ENCODE results near the gene PDLIM1. TPM values are rescaled to one million over a fixed set of nuclear protein-coding genes. Genes with fewer than 3 reads are reported as not detected.

The PDLIM1 gene
- total RNA-seq, 1 experiment from 2014 or later = 183 TPM

- in situ Hi-C loops (cut with HindIII; ENCODE audit: low pct_unique_long_range_greater_than_20kb, low sequenced_read_pairs) = no loop called here
- ATAC-seq (no peak), DNase-seq (ENCODE audit: low read depth, low spot score) (no peak)
- TF ChIP-seq TCF7L2 (IDR thresholded peaks at IDR 0.05; ENCODE audit: low read depth, low read length) (no peak), CTCF (IDR thresholded peaks at IDR 0.05) (no peak), POLR2AphosphoS5 (IDR thresholded peaks at IDR 0.05; ENCODE audit: low read depth, low read length) (no peak), SIN3A (IDR thresholded peaks at IDR 0.05; ENCODE audit: borderline replicate concordance, insufficient read depth, low read depth, low read length) (no peak)
- TF ChIP-seq, protein P1, sequence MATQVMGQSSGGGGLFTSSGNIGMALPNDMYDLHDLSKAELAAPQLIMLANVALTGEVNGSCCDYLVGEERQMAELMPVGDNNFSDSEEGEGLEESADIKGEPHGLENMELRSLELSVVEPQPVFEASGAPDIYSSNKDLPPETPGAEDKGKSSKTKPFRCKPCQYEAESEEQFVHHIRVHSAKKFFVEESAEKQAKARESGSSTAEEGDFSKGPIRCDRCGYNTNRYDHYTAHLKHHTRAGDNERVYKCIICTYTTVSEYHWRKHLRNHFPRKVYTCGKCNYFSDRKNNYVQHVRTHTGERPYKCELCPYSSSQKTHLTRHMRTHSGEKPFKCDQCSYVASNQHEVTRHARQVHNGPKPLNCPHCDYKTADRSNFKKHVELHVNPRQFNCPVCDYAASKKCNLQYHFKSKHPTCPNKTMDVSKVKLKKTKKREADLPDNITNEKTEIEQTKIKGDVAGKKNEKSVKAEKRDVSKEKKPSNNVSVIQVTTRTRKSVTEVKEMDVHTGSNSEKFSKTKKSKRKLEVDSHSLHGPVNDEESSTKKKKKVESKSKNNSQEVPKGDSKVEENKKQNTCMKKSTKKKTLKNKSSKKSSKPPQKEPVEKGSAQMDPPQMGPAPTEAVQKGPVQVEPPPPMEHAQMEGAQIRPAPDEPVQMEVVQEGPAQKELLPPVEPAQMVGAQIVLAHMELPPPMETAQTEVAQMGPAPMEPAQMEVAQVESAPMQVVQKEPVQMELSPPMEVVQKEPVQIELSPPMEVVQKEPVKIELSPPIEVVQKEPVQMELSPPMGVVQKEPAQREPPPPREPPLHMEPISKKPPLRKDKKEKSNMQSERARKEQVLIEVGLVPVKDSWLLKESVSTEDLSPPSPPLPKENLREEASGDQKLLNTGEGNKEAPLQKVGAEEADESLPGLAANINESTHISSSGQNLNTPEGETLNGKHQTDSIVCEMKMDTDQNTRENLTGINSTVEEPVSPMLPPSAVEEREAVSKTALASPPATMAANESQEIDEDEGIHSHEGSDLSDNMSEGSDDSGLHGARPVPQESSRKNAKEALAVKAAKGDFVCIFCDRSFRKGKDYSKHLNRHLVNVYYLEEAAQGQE (IDR thresholded peaks at IDR 0.05; ENCODE audit: insufficient read depth in 1 of 2, low read depth in 2 of 2, low read length in 1 of 2) = no peak
- H3K4me1 ChIP-seq (ENCODE audit: control insufficient read depth, insufficient read depth, low read length) = peaks cover 3% of the 10 kb centered on the region; the same call in 1 of the 2 replicates
- H3K9me3 ChIP-seq (ENCODE audit: control insufficient read depth, insufficient read depth, low read depth, low read length) = no peaks in the 10 kb centered on the region
- H3K27me3 ChIP-seq (ENCODE audit: control insufficient read depth, insufficient read depth, low read length) = no peaks in the 10 kb centered on the region
- ChIA-PET CTCF (no interaction called here), POLR2A (no interaction called here)
- H3K36me3 ChIP-seq (ENCODE audit: control insufficient read depth, insufficient read depth, low read length) = no peaks in the 10 kb centered on the region
- intact Hi-C loops (cut with micrococcal nuclease; ENCODE audit: unreplicated experiment) = no loop called here
- no TSS peak for BruUV-seq (replicated peaks)
- H3K4me3 ChIP-seq (ENCODE audit: low read depth in 2 of 2, low read length in 2 of 2) = no peak overlapping the region
- H3K27ac ChIP-seq (ENCODE audit: low read length) = no peak overlapping the region
These were observed 46.8 kb upstream of the PDLIM1 start for GRCh38 chr10:95337423-95338160.

DNA sequence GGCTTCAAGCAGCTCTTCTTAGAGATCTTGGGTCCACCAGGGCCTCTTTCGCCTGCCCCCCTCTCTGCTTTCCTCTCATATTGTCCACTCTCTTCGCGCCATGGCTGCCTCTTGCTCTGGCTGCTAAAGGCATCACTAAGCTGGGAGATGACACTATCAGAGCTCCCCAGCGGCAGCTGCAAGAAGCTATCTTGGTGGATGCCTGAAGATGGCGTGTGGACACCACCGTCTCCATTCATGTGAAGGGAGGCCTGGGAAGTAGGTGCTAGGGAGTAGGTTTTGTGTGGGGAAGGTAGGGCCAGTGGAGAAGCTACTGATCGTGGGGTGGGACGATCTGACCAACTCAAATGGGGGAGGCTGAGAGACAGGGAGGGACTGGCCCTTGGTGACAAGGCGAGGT lies 45.9 kb upstream of the PDLIM1 start:
- no TSS peak for BruUV-seq (replicated peaks)
- in situ Hi-C loops (cut with HindIII; ENCODE audit: low pct_unique_long_range_greater_than_20kb, low sequenced_read_pairs) (no loop called here), intact Hi-C loops (cut with micrococcal nuclease; ENCODE audit: unreplicated experiment) (no loop called here)
- no peak for DNase-seq (ENCODE audit: low read depth, low spot score)
- ChIA-PET CTCF (no interaction called here), POLR2A (interaction anchor here (0.6 kb wide), 1 partner anchor 304 kb away, joined by 3 read pairs; no protein-coding TSS in a partner anchor)
- TF ChIP-seq, protein P1 (IDR thresholded peaks at IDR 0.05; ENCODE audit: insufficient read depth in 1 of 2, low read depth in 2 of 2, low read length in 1 of 2) = no peak
- TF ChIP-seq CTCF (IDR thresholded peaks at IDR 0.05) = no peak
- no peak overlapping the region for H3K4me3 ChIP-seq (ENCODE audit: low read depth in 2 of 2, low read length in 2 of 2)
- H3K27me3 ChIP-seq (ENCODE audit: control insufficient read depth, insufficient read depth, low read length) = no peaks in the 10 kb centered on the region
- H3K9me3 ChIP-seq (ENCODE audit: control insufficient read depth, insufficient read depth, low read depth, low read length) = no peaks in the 10 kb centered on the region
- H3K27ac ChIP-seq (ENCODE audit: low read length) = no peak overlapping the region
- no peaks in the 10 kb centered on the region for H3K36me3 ChIP-seq (ENCODE audit: control insufficient read depth, insufficient read depth, low read length)
- peak; percentile 43; the same call in 1 of the 2 replicates for ATAC-seq
- peaks cover 3% of the 10 kb centered on the region; the same call in 1 of the 2 replicates for H3K4me1 ChIP-seq (ENCODE audit: control insufficient read depth, insufficient read depth, low read length)

All from Panc1 (cell line).